GM12878 (cell line): Measurements from ENCODE around the gene FAM120A. TPM values are rescaled to one million over a fixed set of nuclear protein-coding genes. Genes with fewer than 3 reads are reported as not detected.

Experiments
- ATAC-seq: fragments of 200-7000 bp; cut with Tn5 transposase; 3 replicates; pipeline ENCODE4 v1.9.1; 2020; ENCODE audit warnings: mild to moderate bottlenecking, moderate library complexity
- BruUV-seq: library from RNA; stranded (reverse); fragments of 400-500 nt; replicated peaks from 2 replicates; lab custom pipeline; 2021; lab: Mats Ljungman, UMichigan
- CTCF ChIA-PET: fragments of 300-600 bp; sonication (Branson Sonifier 250); formaldehyde crosslinking; extraction: SDS; loops from one replicate; lab custom pipeline; 2021; ENCODE audit warnings: inconsistent platforms; lab: Yijun Ruan, JAX
- POLR2A ChIA-PET: fragments of 350-600 bp; formaldehyde crosslinking; extraction: SDS; loops from one replicate; lab custom pipeline; 2021; ENCODE audit warnings: inconsistent platforms; lab: Charles Lee
- RAD21 ChIA-PET: fragments of 300-600 bp; sonication (Branson Sonifier 250); formaldehyde crosslinking; loops from one replicate; lab custom pipeline; 2023; ENCODE audit warnings: antibody characterized with exemption; ENCODE audit not compliant: unreplicated experiment; lab: Charles Lee
- SMC1A ChIA-PET: fragments of 300-600 bp; sonication (Branson Sonifier 250); formaldehyde crosslinking; loops from one replicate; lab custom pipeline; 2023; ENCODE audit not compliant: unreplicated experiment, uncharacterized antibody; lab: Charles Lee
- DNase-seq: peaks from one replicate; pipeline ENCODE4 v3.0.0-alpha.2; 2011; ENCODE audit warnings: low read depth, low spot score
- FAIRE-seq: peaks from 3 replicates; lab custom pipeline; 2011; peaks lifted over from hg19 to GRCh38; lab: Jason Lieb, UNC
- H2AFZ ChIP-seq: 2 replicates; pipeline ENCODE4 v1.6.0; 2011; ENCODE audit warnings: low read depth, low read length, control low read depth; ENCODE audit not compliant: control insufficient read depth
- H3K27ac ChIP-seq: 2 replicates; pipeline ENCODE4 v1.5.1; 2011; ENCODE audit warnings: control low read depth; ENCODE audit not compliant: control insufficient read depth, insufficient read depth
- H3K27me3 ChIP-seq, 2 experiments: replicated peaks in 1 of 2; 2 replicates each; pipeline versions ENCODE4 v1.6.0 to v1.6.1; 2011; ENCODE audit warnings: low read length in 1 of 2; ENCODE audit not compliant: control insufficient read depth in 2 of 2, insufficient read depth in 2 of 2
- H3K36me3 ChIP-seq, 2 experiments: 2 replicates each; pipeline ENCODE4 v1.5.1; 2011; ENCODE audit warnings: low read length in 1 of 2; ENCODE audit not compliant: control insufficient read depth in 2 of 2, insufficient read depth in 2 of 2
- H3K4me1 ChIP-seq: 2 replicates; pipeline ENCODE4 v1.6.1; 2011; ENCODE audit warnings: mild to moderate bottlenecking, low read length, moderate library complexity, mixed read lengths; ENCODE audit not compliant: control insufficient read depth, insufficient read depth
- H3K4me2 ChIP-seq: 2 replicates; pipeline ENCODE4 v1.6.0; 2011; ENCODE audit warnings: control low read depth; ENCODE audit not compliant: control insufficient read depth, insufficient read depth
- H3K4me3 ChIP-seq: fragments of 200-600 bp; sonication (generic); 2 replicates; pipeline ENCODE4 v1.5.1; 2016
- H3K79me2 ChIP-seq: 2 replicates; pipeline ENCODE4 v1.6.0; 2011; ENCODE audit warnings: low read length; ENCODE audit not compliant: control insufficient read depth, insufficient read depth
- H3K9ac ChIP-seq: 2 replicates; pipeline ENCODE4 v1.8.0; 2011; ENCODE audit warnings: low read length, control low read depth, mixed read lengths; ENCODE audit not compliant: control insufficient read depth, insufficient read depth
- H3K9me3 ChIP-seq: replicated peaks from 3 replicates; pipeline ENCODE4 v1.5.1; 2011; ENCODE audit warnings: mild to moderate bottlenecking, low read length; ENCODE audit not compliant: control insufficient read depth, insufficient read depth
- H4K20me1 ChIP-seq: 2 replicates; pipeline ENCODE4 v1.6.0; 2011; ENCODE audit not compliant: control insufficient read depth, insufficient read depth
- BACH1 ChIP-seq: fragments of 450-650 bp; IDR thresholded peaks from 2 replicates; pipeline ENCODE4 v1.6.1; 2017; ENCODE audit warnings: mild to moderate bottlenecking, borderline replicate concordance
- BCL3 ChIP-seq: IDR thresholded peaks from 2 replicates; pipeline ENCODE4 v1.6.1; 2011; ENCODE audit warnings: borderline replicate concordance, low read depth, mild to moderate bottlenecking, moderate library complexity, low read length; ENCODE audit not compliant: insufficient read depth, poor library complexity, severe bottlenecking
- FOS ChIP-seq: IDR thresholded peaks from 3 replicates; pipeline ENCODE4 v1.6.1; 2011; ENCODE audit warnings: borderline replicate concordance; ENCODE audit not compliant: insufficient read length; ENCODE audit errors: extremely low read depth
- HDGF ChIP-seq: fragments of 450-650 bp; IDR thresholded peaks from 2 replicates; pipeline ENCODE4 v1.6.1; 2016; ENCODE audit warnings: antibody characterized with exemption
- KLF5 ChIP-seq: fragments of 450-650 bp; IDR thresholded peaks from 2 replicates; pipeline ENCODE4 v1.6.1; 2014; ENCODE audit warnings: mild to moderate bottlenecking; ENCODE audit not compliant: partially characterized antibody
- MAX ChIP-seq: IDR thresholded peaks from 2 replicates; pipeline ENCODE4 v1.6.1; 2012; ENCODE audit warnings: low read depth, low read length, improper control_type of control experiment
- MTA3 ChIP-seq: IDR thresholded peaks from 2 replicates; pipeline ENCODE4 v1.6.1; 2012; ENCODE audit warnings: low read length, inconsistent platforms, borderline replicate concordance
- NFXL1 ChIP-seq: fragments of 450-650 bp; IDR thresholded peaks from 2 replicates; pipeline ENCODE4 v1.6.1; 2017; ENCODE audit warnings: antibody characterized with exemption, mild to moderate bottlenecking, borderline replicate concordance
- NRF1 ChIP-seq: conservative IDR thresholded peaks from 2 replicates; pipeline ENCODE4 v1.6.1; 2011; ENCODE audit warnings: mild to moderate bottlenecking, low read depth, low read length, improper control_type of control experiment
- POLR2AphosphoS2 ChIP-seq: IDR thresholded peaks from 2 replicates; pipeline ENCODE4 v1.6.1; 2011; ENCODE audit warnings: low read depth, mild to moderate bottlenecking, low read length, improper control_type of control experiment, moderate library complexity
- RBBP5 ChIP-seq: fragments of 200-600 bp; sonication (generic); conservative IDR thresholded peaks from 2 replicates; pipeline ENCODE4 v1.6.1; 2016
- RFX5 ChIP-seq: IDR thresholded peaks from 2 replicates; pipeline ENCODE4 v1.6.1; 2011; ENCODE audit warnings: low read depth, low read length, improper control_type of control experiment
- SPI1 ChIP-seq: IDR thresholded peaks from 2 replicates; pipeline ENCODE4 v1.6.1; 2011; ENCODE audit warnings: low read depth, mild to moderate bottlenecking, low read length, moderate library complexity, borderline replicate concordance; ENCODE audit not compliant: insufficient read depth
- SREBF1 ChIP-seq: IDR thresholded peaks from 2 replicates; pipeline ENCODE4 v1.6.1; 2012; ENCODE audit warnings: mild to moderate bottlenecking, low read length
- WGBS: methylation state at CpG from one replicate; pipeline ENCODE4 v1.1.6; 2016; ENCODE audit warnings: low lambda C conversion rate; ENCODE audit not compliant: insufficient replicate concordance, insufficient coverage; ENCODE audit errors: missing lambda C conversion rate; 5-methylcytosine and 5-hydroxymethylcytosine counted together
- in situ Hi-C: fragments of 300-500 bp; cut with MboI; formaldehyde crosslinking; loops from 9 replicates; pipeline ENCODE4 v1.14.3; 2018; ENCODE audit warnings: mixed read lengths
- intact Hi-C: fragments of 100-400 bp; cut with micrococcal nuclease; formaldehyde crosslinking; loops from one replicate; pipeline ENCODE4 v1.14.2; 2022; ENCODE audit not compliant: unreplicated experiment
- polyA plus RNA-seq, 11 experiments: library from polyadenylated mRNA; depleted of rRNA in 4 of 11; unstranded in 6 of 11; stranded (reverse) in 5 of 11; fragments of >200 nt; fragmentation: Nextera tagmentation in 4 of 11; fragmentation: Illumina TruSeq in 1 of 11; extraction: Ambion mirVana in 4 of 11; extraction: Trizol in 1 of 11; gene quantifications; 1 replicate in 1 of 11; 2 replicates in 10 of 11; pipeline versions ENCODE4 v1.2.1 to v1.2.3, GENCODE V29; 2011 to 2016; ENCODE audit warnings: inconsistent platforms in 2 of 11, missing spikeins in 2 of 11, low read depth in 1 of 11
- total RNA-seq, 4 experiments: library from RNA; depleted of rRNA in 3 of 4; stranded (reverse); fragments of >200 nt in 3 of 4; fragmentation: Illumina TruSeq in 1 of 4; extraction: Trizol in 1 of 4; gene quantifications; 2 replicates each; pipeline versions ENCODE4 v1.2.1 to v1.2.3, GENCODE V29; 2013 to 2021

The FAM120A gene
- total and polyA plus RNA-seq, 10 of the 15 experiments (the other 5 are each of a cell fraction or from before 2014, with no cell fraction given), result 13.1 to 89.6 (median 52.5) TPM

- BruUV-seq, result no TSS peak
- no peaks in the 10 kb centered on the region for H4K20me1 ChIP-seq
- WGBS, result 76% methylated on average over 10 of the region's 10 CpGs
Observed at GRCh38 chr9:93580654-93581380, 129.3 kb downstream of the FAM120A start.

More at GRCh38 chr9:93580654-93581380, 129.3 kb downstream of the FAM120A start:
- no peak overlapping the region for H3K9ac ChIP-seq
- in situ Hi-C loops (no loop called here), intact Hi-C loops (no loop called here)
- ChIA-PET CTCF (interaction anchor here (4.5 kb wide), 1 partner anchor 15 kb away, joined by 24 read pairs; no protein-coding TSS in a partner anchor), RAD21 (no interaction called here), POLR2A (interaction anchor here (1.7 kb wide), 1 partner anchor 14 kb away, joined by 7 read pairs; no protein-coding TSS in a partner anchor), SMC1A (interaction anchor here (1.0 kb wide), 1 partner anchor 20 kb away, joined by 4 read pairs; no protein-coding TSS in a partner anchor)
- FAIRE-seq, result no peak
- H3K27me3 ChIP-seq, result no peaks in the 10 kb centered on the region
- H3K79me2 ChIP-seq, result peaks cover 6% of the 10 kb centered on the region
- peaks cover 2% of the 10 kb centered on the region; the same call in 2 of the 3 replicates for H3K9me3 ChIP-seq
- H3K4me3 ChIP-seq, result no peak overlapping the region
- no peak overlapping the region for H3K27ac ChIP-seq
- peaks cover 5% of the 10 kb centered on the region; the same call in 1 of the 2 replicates for H3K4me1 ChIP-seq
- no peak for DNase-seq
- H3K36me3 ChIP-seq, result no peaks in the 10 kb centered on the region
- H2AFZ ChIP-seq, result no peak overlapping the region
- no peak overlapping the region for H3K4me2 ChIP-seq
- no peak for ATAC-seq
- TF ChIP-seq FOS, result no peak
- TF ChIP-seq HDGF, result no peak
- TF ChIP-seq NRF1, result no peak
- TF ChIP-seq RBBP5, result no peak
- no peak for TF ChIP-seq MAX
- TF ChIP-seq MTA3, result no peak
- TF ChIP-seq KLF5, result no peak
- TF ChIP-seq POLR2AphosphoS2, result no peak
- no peak for TF ChIP-seq BCL3
- TF ChIP-seq SPI1, result no peak
- no peak for TF ChIP-seq BACH1
- no peak for TF ChIP-seq SREBF1
- TF ChIP-seq RFX5, result no peak
- no peak for TF ChIP-seq NFXL1
- TF ChIP-seq, all 136 proteins: peak for 0
